A549 (cell line): ENCODE measurements around the gene PLEKHG3. TPM values are rescaled to one million over a fixed set of nuclear protein-coding genes. Genes with fewer than 3 reads are reported as not detected.
A peak's percentile ranks its signal among the peaks of the same experiment; 100 is the strongest.

ENCODE experiments used
- ATAC-seq, 2 experiments: fragments of 200-7000 bp in 1 of 2; fragments of >200 bp in 1 of 2; cut with Nextera tagmentation in 1 of 2; cut with Tn5 transposase in 1 of 2; 3 replicates each; pipeline versions ENCODE4 v1.8.0 to v1.9.1; 2018 to 2020; ENCODE audit warnings: mild to moderate bottlenecking in 1 of 2, moderate library complexity in 1 of 2
- CTCF ChIA-PET: fragments of 300-600 bp; sonication (Branson Sonifier 250); formaldehyde crosslinking; extraction: SDS; loops from one replicate; lab custom pipeline; 2021; ENCODE audit warnings: antibody characterized with exemption, inconsistent platforms; lab: Yijun Ruan, JAX
- POLR2A ChIA-PET: fragments of 350-600 bp; formaldehyde crosslinking; extraction: SDS; loops from one replicate; lab custom pipeline; 2021; ENCODE audit warnings: antibody characterized with exemption, inconsistent platforms; lab: Yijun Ruan, JAX
- DNase-seq, 2 experiments: peaks; one replicate each; pipeline versions ENCODE4 v3.0.0 to v3.0.0-alpha.2; 2011 to 2016; ENCODE audit warnings: low read depth in 1 of 2, low spot score in 1 of 2
- FAIRE-seq: peaks from 2 replicates; lab custom pipeline; 2011; peaks lifted over from hg19 to GRCh38; lab: Jason Lieb, UNC
- H3K27ac ChIP-seq, 2 experiments: fragments of >200 bp; sonication (Bioruptor Twin); formaldehyde crosslinking; 3 replicates each; pipeline ENCODE4 v1.5.1; 2016 to 2017
- H3K4me1 ChIP-seq: fragments of >200 bp; sonication (Bioruptor Twin); formaldehyde crosslinking; 3 replicates; pipeline ENCODE4 v1.6.1; 2016
- H3K4me2 ChIP-seq: fragments of >200 bp; sonication (Bioruptor Twin); formaldehyde crosslinking; 3 replicates; pipeline ENCODE4 v1.6.1; 2016
- H3K4me3 ChIP-seq: fragments of >200 bp; sonication (Bioruptor Twin); formaldehyde crosslinking; 3 replicates; pipeline ENCODE4 v1.5.1; 2016
- H3K9me3 ChIP-seq: fragments of >200 bp; sonication (Bioruptor Twin); formaldehyde crosslinking; 3 replicates; pipeline ENCODE4 v1.6.1; 2016
- CHD4 ChIP-seq: fragments of 200-600 bp; sonication (generic); IDR thresholded peaks from 2 replicates; pipeline ENCODE4 v1.6.1; 2016; ENCODE audit warnings: antibody characterized with exemption, mild to moderate bottlenecking, borderline replicate concordance
- CTCF ChIP-seq: fragments of >200 bp; sonication (Bioruptor Twin); formaldehyde crosslinking; IDR thresholded peaks from 3 replicates; pipeline ENCODE4 v1.5.1; 2016
- E2F6 ChIP-seq: IDR thresholded peaks from 2 replicates; pipeline ENCODE4 v1.6.1; 2012; ENCODE audit warnings: low read depth, borderline replicate concordance
- EHMT2 ChIP-seq: fragments of 200-600 bp; sonication (generic); IDR thresholded peaks from 2 replicates; pipeline ENCODE4 v1.6.1; 2016; ENCODE audit warnings: antibody characterized with exemption, low read depth, mild to moderate bottlenecking, moderate library complexity
- HES2 ChIP-seq: fragments of >200 bp; sonication (Bioruptor Twin); formaldehyde crosslinking; IDR thresholded peaks from 2 replicates; pipeline ENCODE4 v1.6.1; 2016
- MAZ ChIP-seq: fragments of 150-350 bp; IDR thresholded peaks from 2 replicates; pipeline ENCODE4 v1.6.1; 2014; ENCODE audit warnings: antibody characterized with exemption, low read depth, low read length, borderline replicate concordance
- POLR2AphosphoS2 ChIP-seq: conservative IDR thresholded peaks from 2 replicates; pipeline ENCODE4 v1.6.1; 2012; ENCODE audit warnings: low read length, improper control_type of control experiment, inconsistent platforms
- RAD21 ChIP-seq, 2 experiments: fragments of >200 bp in 1 of 2; sonication (Bioruptor Twin) in 1 of 2; formaldehyde crosslinking in 1 of 2; IDR thresholded peaks in 1 of 2; conservative IDR thresholded peaks in 1 of 2; 2 replicates in 1 of 2; 3 replicates in 1 of 2; pipeline ENCODE4 v1.6.1; 2012 to 2018; ENCODE audit warnings: inconsistent platforms in 1 of 2
- RARB ChIP-seq: fragments of 250-450 bp; sonication (Bioruptor Pico); IDR thresholded peaks from 2 replicates; pipeline ENCODE4 v1.8.0; 2021; ENCODE audit warnings: mild to moderate bottlenecking, moderate library complexity
- RNF2 ChIP-seq: fragments of 200-600 bp; sonication (generic); IDR thresholded peaks from 2 replicates; pipeline ENCODE4 v1.6.1; 2016; ENCODE audit warnings: low read depth, mild to moderate bottlenecking, antibody characterized with exemption, moderate library complexity, borderline replicate concordance
- SMC3 ChIP-seq: fragments of >200 bp; sonication (Bioruptor Twin); formaldehyde crosslinking; IDR thresholded peaks from 3 replicates; pipeline ENCODE4 v1.6.1; 2018; ENCODE audit warnings: inconsistent platforms
- TFCP2L1 ChIP-seq: fragments of 250-450 bp; sonication (Bioruptor Pico); IDR thresholded peaks from 2 replicates; pipeline ENCODE4 v1.5.0; 2021; ENCODE audit warnings: mild to moderate bottlenecking
- TP53 ChIP-seq: fragments of 250-450 bp; sonication (Bioruptor Pico); IDR thresholded peaks from 2 replicates; pipeline ENCODE4 v1.5.0; 2021; ENCODE audit warnings: mild to moderate bottlenecking, moderate library complexity
- ZFP36 ChIP-seq: fragments of 450-650 bp; IDR thresholded peaks from 2 replicates; pipeline ENCODE4 v1.6.1; 2014; ENCODE audit warnings: borderline replicate concordance; ENCODE audit not compliant: partially characterized antibody
- WGBS: methylation state at CpG from one replicate; pipeline ENCODE4 v1.1.6; 2017; ENCODE audit errors: missing lambda C conversion rate; 5-methylcytosine and 5-hydroxymethylcytosine counted together
- polyA plus RNA-seq, 4 experiments: library from polyadenylated mRNA; depleted of rRNA in 3 of 4; stranded (reverse); fragments of >200 nt; fragmentation: RNase III in 1 of 4; extraction: RNeasy Plus Mini Kit Qiagen cat#74134 plus additional on column Dnase treatment in 1 of 4; gene quantifications; 2 replicates in 3 of 4; 3 replicates in 1 of 4; pipeline ENCODE4 v1.2.3, GENCODE V29; 2011 to 2017
- TF ChIP-seq, protein P1 (sequence below): fragments of 250-450 bp; sonication (Bioruptor Pico); IDR thresholded peaks from 2 replicates; pipeline ENCODE4 v1.5.0; 2021; ENCODE audit warnings: mild to moderate bottlenecking, moderate library complexity, borderline replicate concordance
- TF ChIP-seq, protein P2 (sequence below): IDR thresholded peaks from 2 replicates; pipeline ENCODE4 v1.6.1; 2012
- TF ChIP-seq, protein P3 (sequence below): fragments of 200-600 bp; sonication (generic); IDR thresholded peaks from 2 replicates; pipeline ENCODE4 v1.6.1; 2016; ENCODE audit warnings: antibody characterized with exemption, mild to moderate bottlenecking, moderate library complexity

PLEKHG3 gene
- polyA plus RNA-seq, 2 of the 4 experiments (the other 2 are of a cell fraction), result 21.9 to 30.5 TPM

- TF ChIP-seq E2F6, result no peak
Measured at GRCh38 chr14:64663174-64663573, 41.0 kb upstream of the PLEKHG3 start (continued).

GRCh38 chr14:64671591-64671990 is 32.6 kb upstream of the PLEKHG3 start:
- peak overlapping the region; percentile 75 to 79 for H3K27ac ChIP-seq
- WGBS, result 4% methylated on average over 3 of the region's 3 CpGs
- TF ChIP-seq RAD21 (conservative IDR thresholded peaks at IDR 0.05 in 1 of 2, IDR thresholded peaks at IDR 0.05 in 1 of 2) (peak; percentile 94), E2F6 (no peak), EHMT2 (no peak), CTCF (peak; percentile 87), SMC3 (peak; percentile 95), POLR2AphosphoS2 (no peak), RNF2 (no peak), MAZ (no peak), HES2 (no peak), RARB (no peak), TFCP2L1 (CRISPR knock-in tag) (no peak), ZFP36 (no peak), TP53 (no peak), CHD4 (no peak)
- TF ChIP-seq, protein P1, sequence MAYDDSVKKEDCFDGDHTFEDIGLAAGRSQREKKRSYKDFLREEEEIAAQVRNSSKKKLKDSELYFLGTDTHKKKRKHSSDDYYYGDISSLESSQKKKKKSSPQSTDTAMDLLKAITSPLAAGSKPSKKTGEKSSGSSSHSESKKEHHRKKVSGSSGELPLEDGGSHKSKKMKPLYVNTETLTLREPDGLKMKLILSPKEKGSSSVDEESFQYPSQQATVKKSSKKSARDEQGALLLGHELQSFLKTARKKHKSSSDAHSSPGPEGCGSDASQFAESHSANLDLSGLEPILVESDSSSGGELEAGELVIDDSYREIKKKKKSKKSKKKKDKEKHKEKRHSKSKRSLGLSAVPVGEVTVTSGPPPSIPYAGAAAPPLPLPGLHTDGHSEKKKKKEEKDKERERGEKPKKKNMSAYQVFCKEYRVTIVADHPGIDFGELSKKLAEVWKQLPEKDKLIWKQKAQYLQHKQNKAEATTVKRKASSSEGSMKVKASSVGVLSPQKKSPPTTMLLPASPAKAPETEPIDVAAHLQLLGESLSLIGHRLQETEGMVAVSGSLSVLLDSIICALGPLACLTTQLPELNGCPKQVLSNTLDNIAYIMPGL (CRISPR knock-in tag), result no peak

DNA sequence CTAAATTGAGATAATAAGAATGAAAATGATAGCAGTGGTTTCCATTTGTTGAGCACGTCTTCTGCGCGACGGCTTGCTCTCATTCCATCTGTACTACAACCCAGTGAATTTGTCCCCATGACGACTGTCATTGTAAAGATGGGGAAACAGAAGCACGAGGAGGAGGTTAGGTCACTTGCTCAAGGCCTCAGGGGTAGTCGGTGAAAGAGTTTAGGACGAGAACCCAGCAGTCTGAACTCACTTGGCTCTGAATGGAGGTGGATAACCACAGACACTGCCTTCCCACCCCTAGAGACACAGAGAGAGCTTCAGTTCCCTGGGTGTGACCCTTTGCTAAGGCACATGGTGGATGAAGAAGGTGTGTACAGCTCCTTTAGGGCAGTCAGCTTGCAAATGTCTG is 30.9 kb upstream of the PLEKHG3 start:
- ChIA-PET CTCF (interaction anchor here (1.1 to 15.1 kb wide), 12 partner anchors 8 to 218 kb away, joined by 3 to 147 read pairs (median 11); no protein-coding TSS in a partner anchor), POLR2A (interaction anchor here (1.2 kb wide), 1 partner anchor 133 kb away, joined by 3 read pairs; the partner anchor contains the start of gene HSPA2)
- TF ChIP-seq, protein P2, sequence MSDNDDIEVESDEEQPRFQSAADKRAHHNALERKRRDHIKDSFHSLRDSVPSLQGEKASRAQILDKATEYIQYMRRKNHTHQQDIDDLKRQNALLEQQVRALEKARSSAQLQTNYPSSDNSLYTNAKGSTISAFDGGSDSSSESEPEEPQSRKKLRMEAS, result 0 out of 2 replicates have a peak, but pooled peaks have one; percentile 14
- TF ChIP-seq, protein P3, sequence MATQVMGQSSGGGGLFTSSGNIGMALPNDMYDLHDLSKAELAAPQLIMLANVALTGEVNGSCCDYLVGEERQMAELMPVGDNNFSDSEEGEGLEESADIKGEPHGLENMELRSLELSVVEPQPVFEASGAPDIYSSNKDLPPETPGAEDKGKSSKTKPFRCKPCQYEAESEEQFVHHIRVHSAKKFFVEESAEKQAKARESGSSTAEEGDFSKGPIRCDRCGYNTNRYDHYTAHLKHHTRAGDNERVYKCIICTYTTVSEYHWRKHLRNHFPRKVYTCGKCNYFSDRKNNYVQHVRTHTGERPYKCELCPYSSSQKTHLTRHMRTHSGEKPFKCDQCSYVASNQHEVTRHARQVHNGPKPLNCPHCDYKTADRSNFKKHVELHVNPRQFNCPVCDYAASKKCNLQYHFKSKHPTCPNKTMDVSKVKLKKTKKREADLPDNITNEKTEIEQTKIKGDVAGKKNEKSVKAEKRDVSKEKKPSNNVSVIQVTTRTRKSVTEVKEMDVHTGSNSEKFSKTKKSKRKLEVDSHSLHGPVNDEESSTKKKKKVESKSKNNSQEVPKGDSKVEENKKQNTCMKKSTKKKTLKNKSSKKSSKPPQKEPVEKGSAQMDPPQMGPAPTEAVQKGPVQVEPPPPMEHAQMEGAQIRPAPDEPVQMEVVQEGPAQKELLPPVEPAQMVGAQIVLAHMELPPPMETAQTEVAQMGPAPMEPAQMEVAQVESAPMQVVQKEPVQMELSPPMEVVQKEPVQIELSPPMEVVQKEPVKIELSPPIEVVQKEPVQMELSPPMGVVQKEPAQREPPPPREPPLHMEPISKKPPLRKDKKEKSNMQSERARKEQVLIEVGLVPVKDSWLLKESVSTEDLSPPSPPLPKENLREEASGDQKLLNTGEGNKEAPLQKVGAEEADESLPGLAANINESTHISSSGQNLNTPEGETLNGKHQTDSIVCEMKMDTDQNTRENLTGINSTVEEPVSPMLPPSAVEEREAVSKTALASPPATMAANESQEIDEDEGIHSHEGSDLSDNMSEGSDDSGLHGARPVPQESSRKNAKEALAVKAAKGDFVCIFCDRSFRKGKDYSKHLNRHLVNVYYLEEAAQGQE, result no peak
- no peak for TF ChIP-seq RAD21 (conservative IDR thresholded peaks at IDR 0.05 in 1 of 2, IDR thresholded peaks at IDR 0.05 in 1 of 2)
- Histone ChIP-seq H3K4me3 (no peak overlapping the region), H3K4me2 (no peak overlapping the region), H3K9me3 (no peaks in the 10 kb centered on the region), H3K4me1 (peaks cover 30% of the 10 kb centered on the region), H3K27ac (peak overlapping the region; percentile 21 to 79; a peak in 4 of 6 replicates)
- no peak for FAIRE-seq
- DNase-seq, result no peak
- no peak for ATAC-seq
- WGBS, result 88% methylated on average over 8 of the region's 8 CpGs

More at GRCh38 chr14:64671591-64671990, 32.6 kb upstream of the PLEKHG3 start:
- Histone ChIP-seq H3K4me1 (peaks cover 37% of the 10 kb centered on the region), H3K4me2 (peak overlapping the region; percentile 57), H3K9me3 (no peaks in the 10 kb centered on the region; the same call in 2 of the 3 replicates), H3K4me3 (no peak overlapping the region)
- CTCF ChIA-PET, result interaction anchor here (0.5 to 15.1 kb wide), 39 partner anchors 8 to 349 kb away, joined by 3 to 147 read pairs (median 4); partner anchors contain the start of gene PLEKHG3
- ATAC-seq, result peak; percentile 74 to 87; a peak in 5 of 6 replicates
- no peak for FAIRE-seq
- POLR2A ChIA-PET, result no interaction called here
- DNase-seq, result peak; percentile 72 to 80
